IPS-18c (cell line): ENCODE results near the gene SFXN5.
"Not testable (repeated sequence)": the region's sequence is repeated elsewhere in the genome, so short reads cannot be mapped to it uniquely, and the experiment has no call there.

Experiments
- H3K4me3 ChIP-seq: 2 replicates; pipeline ENCODE4 v1.7.0; 2013; ENCODE audit warnings: low read depth, mild to moderate bottlenecking, low read length, moderate library complexity; ENCODE audit not compliant: insufficient read depth
- H3K9me3 ChIP-seq: one replicate; pipeline ENCODE4 v1.6.1; 2013; ENCODE audit warnings: mild to moderate bottlenecking, low read length, moderate library complexity; ENCODE audit not compliant: control insufficient read depth, insufficient read depth

The SFXN5 gene

DNA sequence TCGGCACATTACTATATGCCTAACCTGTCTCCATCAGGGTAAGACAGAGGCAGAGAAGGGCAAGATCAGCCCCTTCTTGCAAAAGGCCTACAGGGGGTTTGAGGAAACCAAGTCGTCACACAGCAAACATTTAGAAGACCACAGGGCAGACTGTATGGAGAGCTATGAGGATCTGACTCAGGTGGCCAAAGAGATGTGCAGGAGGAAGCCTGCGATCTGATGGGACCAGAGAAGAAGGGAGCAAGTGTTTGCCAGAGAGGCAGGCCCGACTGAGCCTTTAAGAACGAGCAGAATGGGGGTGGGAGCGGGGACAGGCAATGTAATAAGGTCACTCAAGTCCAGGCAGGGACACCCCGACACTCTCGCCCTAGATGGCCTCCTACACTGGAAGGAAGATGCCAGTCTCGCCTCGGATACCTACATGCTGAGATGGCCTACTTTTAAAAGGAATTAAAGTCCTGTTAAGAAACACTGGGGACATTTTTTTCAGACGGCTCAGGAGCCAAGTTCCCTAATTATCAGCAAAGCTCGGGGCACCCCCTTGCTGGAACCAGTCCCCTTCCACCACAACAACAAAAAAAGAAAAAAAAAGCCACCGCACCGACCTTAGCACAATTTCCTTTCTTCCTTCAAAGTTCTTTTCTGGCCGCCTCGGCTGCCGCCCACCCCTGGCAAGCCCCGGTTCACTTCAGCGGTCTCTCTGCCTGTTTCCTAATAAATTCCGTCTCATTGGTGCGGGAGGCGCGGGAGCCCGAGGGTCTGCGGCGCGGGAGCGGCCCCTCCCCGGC is 1.5 kb downstream of the SFXN5 start:
- H3K4me3 ChIP-seq: peak overlapping the region; percentile 96
- H3K9me3 ChIP-seq: no peaks in the 10 kb centered on the region

- Histone ChIP-seq H3K4me3 (peak overlapping the region; percentile 96; the same call in 1 of the 2 replicates), H3K9me3 (no peaks in the 10 kb centered on the region)
These were observed 2.3 kb downstream of the SFXN5 start for GRCh38 chr2:73069041-73069854.

DNA sequence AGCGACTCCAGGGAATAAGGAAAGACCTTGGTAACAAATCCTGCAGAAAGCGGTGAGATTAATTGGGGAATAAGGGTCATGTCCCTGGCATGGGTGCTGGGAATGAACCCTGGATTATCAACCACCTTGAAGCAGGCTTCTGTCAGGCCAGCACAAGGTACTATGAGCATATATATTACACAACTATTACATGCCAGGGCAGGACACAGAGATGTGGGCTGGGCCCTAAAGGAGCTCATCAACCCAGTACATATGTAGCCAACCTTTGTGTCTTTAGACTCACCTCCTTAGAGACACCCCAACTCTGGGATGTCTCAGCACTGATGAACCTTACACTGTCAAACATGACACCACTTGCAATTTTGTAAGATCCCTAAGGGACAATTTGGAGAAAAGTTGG is 3.4 kb downstream of the SFXN5 start:
- no peaks in the 10 kb centered on the region for H3K9me3 ChIP-seq
- H3K4me3 ChIP-seq: no peak overlapping the region

DNA sequence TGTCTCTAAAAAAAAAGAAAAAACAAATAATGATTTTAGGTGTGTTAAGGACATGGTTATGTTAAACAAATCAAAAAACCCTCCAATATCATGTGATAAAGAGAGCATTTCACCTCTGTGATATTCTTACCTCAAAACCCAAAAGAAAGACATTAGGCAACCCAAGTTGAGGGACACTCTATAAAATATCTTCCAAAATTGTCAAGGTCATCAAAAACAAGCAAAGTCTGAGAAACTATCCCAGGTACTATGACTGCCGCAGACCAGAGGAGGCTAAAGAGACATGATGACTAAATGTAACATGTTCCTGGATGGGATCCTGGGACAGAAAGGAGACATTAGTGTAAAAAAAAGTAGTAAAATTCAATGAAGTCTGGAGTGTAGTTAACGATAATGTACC is 4.5 kb downstream of the SFXN5 start:
- H3K4me3 ChIP-seq: no peak overlapping the region

DNA sequence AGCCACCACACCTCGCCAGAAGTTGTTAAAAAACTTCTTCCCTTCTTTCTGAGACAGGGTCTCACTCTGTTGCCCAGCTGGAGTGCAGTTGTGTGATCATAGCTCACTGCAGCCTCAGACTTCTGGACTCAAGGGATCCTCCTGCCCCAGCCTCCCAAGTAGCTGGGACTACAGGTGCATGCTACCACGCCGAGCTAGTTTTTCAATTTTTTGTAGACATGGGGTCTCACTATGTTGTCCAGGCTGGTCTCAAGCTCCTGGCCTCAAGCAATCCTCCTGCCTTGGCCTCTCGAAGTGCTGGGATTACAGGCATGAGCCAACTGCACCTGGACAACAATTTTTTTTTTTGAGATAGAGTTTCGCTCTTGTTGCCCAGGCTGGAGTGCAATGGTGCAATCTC is 6.4 kb downstream of the SFXN5 start:
- H3K4me3 ChIP-seq, H3K9me3 ChIP-seq: not testable (repeated sequence)

More for the DNA sequence above, 4.5 kb downstream of the SFXN5 start:
- no peaks in the 10 kb centered on the region for H3K9me3 ChIP-seq

GRCh38 chr2:73063909-73064875 is 7.3 kb downstream of the SFXN5 start:
- H3K4me3 ChIP-seq: no peak overlapping the region
- no peaks in the 10 kb centered on the region for H3K9me3 ChIP-seq

DNA sequence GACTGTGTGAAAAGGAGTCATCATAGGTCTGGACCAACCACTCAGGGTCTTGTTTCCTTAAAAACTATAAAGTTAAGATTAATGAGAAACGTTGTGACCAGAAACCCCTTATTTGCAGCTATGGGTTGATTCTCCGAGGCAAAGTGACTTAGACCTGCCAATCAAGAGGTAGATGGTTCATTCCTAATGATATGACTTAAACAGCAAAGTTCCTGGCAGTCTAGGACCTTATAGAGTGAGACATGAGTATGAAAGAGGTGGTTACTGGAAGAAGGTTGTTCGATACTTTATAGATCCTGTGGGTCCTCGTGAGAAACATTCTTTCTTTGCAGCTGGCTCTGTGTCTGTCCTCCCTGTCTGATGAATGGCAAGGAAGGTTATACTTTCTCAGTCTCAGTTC is 8.0 kb downstream of the SFXN5 start:
- Histone ChIP-seq H3K4me3 (no peak overlapping the region), H3K9me3 (no peaks in the 10 kb centered on the region)

- no peaks in the 10 kb centered on the region for H3K9me3 ChIP-seq
- H3K4me3 ChIP-seq: no peak overlapping the region
These were observed 12.4 kb downstream of the SFXN5 start for GRCh38 chr2:73059106-73059505.

GRCh38 chr2:73054980-73055379 is 16.5 kb downstream of the SFXN5 start:
- Histone ChIP-seq H3K9me3 (no peaks in the 10 kb centered on the region), H3K4me3 (no peak overlapping the region)

GRCh38 chr2:73053316-73054114 is 18.0 kb downstream of the SFXN5 start:
- no peaks in the 10 kb centered on the region for H3K9me3 ChIP-seq
- H3K4me3 ChIP-seq: no peak overlapping the region

GRCh38 chr2:73050121-73050545 is 21.4 kb downstream of the SFXN5 start:
- Histone ChIP-seq H3K4me3 (no peak overlapping the region), H3K9me3 (no peaks in the 10 kb centered on the region)

DNA sequence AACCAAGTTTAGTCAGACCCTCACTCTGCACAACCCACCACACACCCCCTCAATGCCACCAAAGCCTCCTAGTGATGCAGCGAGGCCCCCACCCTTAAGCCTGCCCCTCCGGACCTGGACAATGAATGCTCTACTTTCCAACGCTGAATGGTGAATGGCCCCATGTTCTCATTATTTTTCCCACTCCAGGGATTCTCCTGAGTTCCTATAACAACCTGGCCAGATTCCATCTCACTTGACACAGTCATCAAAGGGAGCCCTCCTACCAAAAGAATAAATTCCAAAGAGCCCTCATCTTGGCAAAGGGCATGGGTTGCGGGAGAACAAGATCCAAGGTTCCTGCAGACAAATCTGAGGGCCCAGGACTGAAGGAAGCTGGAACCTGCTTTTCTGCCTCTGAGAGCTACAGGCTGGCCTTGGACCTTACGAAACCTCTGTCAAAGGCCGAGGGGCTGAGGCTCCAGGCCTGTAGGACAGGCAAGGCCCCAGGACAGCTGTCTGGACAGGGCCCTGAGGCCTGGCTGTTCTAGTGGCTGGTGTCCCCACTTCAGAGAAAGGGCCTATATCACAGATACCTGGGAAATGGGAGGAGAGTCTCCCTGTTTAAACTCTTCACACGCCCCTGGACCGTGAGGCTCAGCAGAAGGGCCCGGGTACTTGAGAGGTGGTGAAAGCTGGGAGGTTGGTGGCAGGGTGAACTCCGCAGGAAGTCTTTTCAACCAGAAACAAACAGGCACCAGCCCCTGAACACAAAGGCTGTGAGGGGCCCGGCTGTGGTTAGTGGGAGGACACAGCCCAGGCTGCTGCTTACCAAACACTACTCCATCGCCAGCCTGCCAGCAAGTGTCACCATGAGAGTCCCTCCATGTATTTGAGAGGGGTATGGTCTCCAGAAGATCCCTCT is 27.3 kb downstream of the SFXN5 start:
- no peak overlapping the region for H3K4me3 ChIP-seq
- no peaks in the 10 kb centered on the region for H3K9me3 ChIP-seq

- Histone ChIP-seq H3K9me3 (no peaks in the 10 kb centered on the region), H3K4me3 (no peak overlapping the region)
These were observed 28.2 kb downstream of the SFXN5 start for GRCh38 chr2:73043276-73043675.

DNA sequence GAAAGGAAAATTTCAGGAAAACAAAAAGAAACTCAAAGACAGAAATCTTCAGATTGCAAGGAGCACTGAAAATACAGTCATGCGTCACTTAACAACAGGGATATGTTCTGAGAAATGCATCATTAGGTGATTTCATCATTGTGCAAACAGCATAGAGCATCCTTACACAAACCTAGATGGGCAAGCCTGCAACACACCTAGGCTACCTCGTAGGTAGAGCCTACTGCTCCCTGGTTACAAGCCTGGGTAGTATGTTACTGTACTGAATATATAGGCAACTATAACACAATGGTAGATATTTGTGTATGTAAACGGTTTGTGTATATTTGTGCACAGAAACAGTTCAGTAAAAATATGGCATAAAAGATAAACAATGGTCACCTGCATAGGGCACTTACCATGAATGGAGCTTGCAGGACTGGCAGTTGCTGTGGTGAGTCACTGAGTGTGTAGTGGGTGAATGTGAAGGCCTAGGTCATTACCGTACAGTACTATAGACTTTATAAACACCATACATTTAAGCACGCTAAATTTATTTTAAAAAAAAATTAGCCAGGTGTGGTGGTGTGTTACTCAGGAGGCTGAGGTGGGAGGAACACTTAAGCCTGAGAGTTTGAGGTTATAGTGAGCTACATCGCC is 33.4 kb downstream of the SFXN5 start:
- Histone ChIP-seq H3K9me3 (no peaks in the 10 kb centered on the region), H3K4me3 (no peak overlapping the region)

DNA sequence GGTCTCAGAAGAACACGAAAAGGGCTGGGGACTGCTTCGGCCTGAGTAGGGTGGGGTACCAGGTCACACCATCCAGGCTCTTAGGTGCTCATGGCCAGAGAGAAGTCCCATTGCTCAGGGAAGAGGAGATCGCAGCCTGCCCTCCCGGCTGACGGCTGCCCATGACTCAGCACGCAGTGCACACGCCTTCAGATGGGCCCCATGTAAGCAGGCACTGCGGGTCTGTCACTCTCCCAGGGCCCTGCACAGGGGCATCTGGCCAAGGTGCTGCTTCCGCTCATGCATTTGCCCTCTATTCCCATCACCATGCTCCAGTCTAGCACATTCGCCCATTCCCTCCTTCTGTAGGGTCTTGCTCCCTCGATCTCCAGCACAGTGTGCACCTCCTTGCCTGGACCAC is 34.7 kb downstream of the SFXN5 start:
- no peak overlapping the region for H3K4me3 ChIP-seq
- H3K9me3 ChIP-seq: no peaks in the 10 kb centered on the region
